Measurements from ENCODE around the gene DUXB. TPM values are rescaled to one million over a fixed set of nuclear protein-coding genes. Genes with fewer than 3 reads are reported as not detected.

The DUXB gene
- total and polyA plus RNA-seq, 8 donors: not detected

GRCh38 chr16:75726390-75726789, 25.1 kb upstream of the DUXB start, which contains the start of gene CPHXL:
Gene CPHXL, minus strand, starts transcription at chr16:75726490. Its CDS starts 48 bp downstream, at chr16:75726442.
- Histone ChIP-seq H3K9me3 (no peaks in the 10 kb centered on the region), H3K27me3 (no peaks in the 10 kb centered on the region), H3K4me3 (no peak within 1 kb of the TSS), H3K4me1 (no peaks in the 10 kb centered on the region), H3K27ac (no peak within 1 kb of the TSS), H3K36me3 (no peaks in the 10 kb centered on the region)
- 71 to 81% (median 79%) methylated on average over 5 of the region's 5 CpGs for WGBS, 5 donors
- intact Hi-C loops (cut with DNase I; ENCODE audit: low total_unique reads): no loop called here
- TF ChIP-seq POLR2AphosphoS5 (IDR thresholded peaks at IDR 0.05) (no peak), EP300 (IDR thresholded peaks at IDR 0.05) (no peak), CTCF (IDR thresholded peaks at IDR 0.05) (no peak), POLR2A (IDR thresholded peaks at IDR 0.05) (no peak)
- DNase-seq: no peak

- no peak for DNase-seq
- Histone ChIP-seq H3K4me1 (no peaks in the 10 kb centered on the region), H3K4me3 (no peak overlapping the region), H3K27ac (no peak overlapping the region), H3K9me3 (peaks cover 0 to 9% (median 5%) of the 10 kb centered on the region in 4 donors), H3K27me3 (no peaks in the 10 kb centered on the region), H3K36me3 (no peaks in the 10 kb centered on the region)
- TF ChIP-seq POLR2AphosphoS5 (IDR thresholded peaks at IDR 0.05): no peak
- no peak for TF ChIP-seq POLR2A (IDR thresholded peaks at IDR 0.05)
- TF ChIP-seq CTCF (IDR thresholded peaks at IDR 0.05): no peak
- no peak for TF ChIP-seq EP300 (IDR thresholded peaks at IDR 0.05)
- intact Hi-C loops (cut with DNase I; ENCODE audit: low total_unique reads): no loop called here
- 86 to 94% (median 91%) methylated on average over 4 of the region's 4 CpGs for WGBS, 5 donors
Measured at GRCh38 chr16:75718452-75718851, 17.2 kb upstream of the DUXB start.

GRCh38 chr16:75714661-75715060, 13.4 kb upstream of the DUXB start:
- TF ChIP-seq EP300 (IDR thresholded peaks at IDR 0.05) (no peak), POLR2AphosphoS5 (IDR thresholded peaks at IDR 0.05) (no peak), CTCF (IDR thresholded peaks at IDR 0.05) (no peak), POLR2A (IDR thresholded peaks at IDR 0.05) (no peak)
- Histone ChIP-seq H3K4me3 (no peak overlapping the region), H3K27me3 (no peaks in the 10 kb centered on the region), H3K27ac (no peak overlapping the region), H3K4me1 (no peaks in the 10 kb centered on the region), H3K36me3 (peaks cover 0 to 2% (median 0%) of the 10 kb centered on the region in 4 donors), H3K9me3 (peaks cover 0 to 27% (median 15%) of the 10 kb centered on the region in 4 donors)
- no peak for DNase-seq
- intact Hi-C loops (cut with DNase I; ENCODE audit: low total_unique reads): no loop called here

GRCh38 chr16:75710344-75710743, 9.1 kb upstream of the DUXB start:
- Histone ChIP-seq H3K9me3 (peaks cover 0 to 26% (median 12%) of the 10 kb centered on the region in 4 donors), H3K27me3 (no peaks in the 10 kb centered on the region), H3K4me3 (no peak overlapping the region), H3K4me1 (no peaks in the 10 kb centered on the region), H3K27ac (no peak overlapping the region), H3K36me3 (peaks cover 0 to 5% (median 0%) of the 10 kb centered on the region in 4 donors)
- no peak for DNase-seq
- TF ChIP-seq CTCF (IDR thresholded peaks at IDR 0.05): no peak
- TF ChIP-seq POLR2A (IDR thresholded peaks at IDR 0.05): no peak
- no peak for TF ChIP-seq POLR2AphosphoS5 (IDR thresholded peaks at IDR 0.05)
- TF ChIP-seq EP300 (IDR thresholded peaks at IDR 0.05): no peak
- intact Hi-C loops (cut with DNase I; ENCODE audit: low total_unique reads): no loop called here
- WGBS, 5 donors: 96 to 100% (median 96%) methylated on average over 2 of the region's 2 CpGs

Data from stomach (tissue), 9 donors.